Activated B cell treated with CpG ODN at 0.5 μM for 24 hours (primary cell): ENCODE results near the gene MVD. TPM values are rescaled to one million over a fixed set of nuclear protein-coding genes. Genes with fewer than 3 reads are reported as not detected.

ENCODE experiments used
- ATAC-seq: fragments of 200-7000 bp; cut with Tn5 transposase; one replicate; pipeline ENCODE4 v1.10.0; 2021; ENCODE audit warnings: low read depth, mild to moderate bottlenecking, moderate library complexity
- CTCF ChIA-PET: fragments of 350-600 bp; sonication (Branson Sonifier 250); formaldehyde crosslinking; loops from one replicate; lab custom pipeline; 2021; ENCODE audit warnings: antibody characterized with exemption; lab: Charles Lee
- POLR2A ChIA-PET: fragments of 350-600 bp; sonication (Branson Sonifier 250); formaldehyde crosslinking; loops from one replicate; lab custom pipeline; 2021; ENCODE audit warnings: antibody characterized with exemption; lab: Charles Lee
- DNase-seq: peaks from one replicate; pipeline ENCODE4 v3.0.0; 2022
- H3K27ac Mint-ChIP-seq: one replicate; pipeline ENCODE4 v1.8.0; 2020; ENCODE audit warnings: mixed read lengths
- H3K27me3 Mint-ChIP-seq: one replicate; pipeline ENCODE4 v1.8.0; 2021; ENCODE audit warnings: mixed read lengths
- H3K36me3 Mint-ChIP-seq: one replicate; pipeline ENCODE4 v1.8.0; 2021; ENCODE audit warnings: low read depth, mixed read lengths
- H3K4me1 Mint-ChIP-seq: one replicate; pipeline ENCODE4 v1.8.0; 2021; ENCODE audit warnings: mixed read lengths
- H3K4me3 Mint-ChIP-seq: one replicate; pipeline ENCODE4 v1.8.0; 2020; ENCODE audit warnings: mild to moderate bottlenecking, mixed read lengths
- H3K9me3 Mint-ChIP-seq: one replicate; pipeline ENCODE4 v1.8.0; 2020; ENCODE audit warnings: mixed read lengths
- CTCF ChIP-seq: fragments of 200-600 bp; IDR thresholded peaks from one replicate; pipeline ENCODE4 v1.8.0; 2022; ENCODE audit warnings: antibody characterized with exemption, mild to moderate bottlenecking
- intact Hi-C: fragments of 100-400 bp; cut with micrococcal nuclease; formaldehyde crosslinking; loops from one replicate; pipeline ENCODE4 v1.15.1; 2024
- total RNA-seq: library from RNA; stranded (reverse); gene quantifications from 2 replicates; pipeline ENCODE4 v1.2.3, GENCODE V29; 2022

MVD gene
- total RNA-seq, 1 donor from 2014 or later: 140 TPM

- peaks cover 80% of the 10 kb centered on the region for H3K36me3 Mint-ChIP-seq
- H3K4me1 Mint-ChIP-seq: no peaks in the 10 kb centered on the region
- no peaks in the 10 kb centered on the region for H3K9me3 Mint-ChIP-seq
- no peak for TF ChIP-seq CTCF
- ChIA-PET POLR2A (no interaction called here), CTCF (no interaction called here)
- ATAC-seq: no peak
- no peak overlapping the region for H3K4me3 Mint-ChIP-seq
- H3K27me3 Mint-ChIP-seq: no peaks in the 10 kb centered on the region
- H3K27ac Mint-ChIP-seq: no peak overlapping the region
- DNase-seq: no peak
- intact Hi-C loops: no loop called here
These were observed 47.9 kb downstream of the MVD start for GRCh38 chr16:88614818-88615580.

- Mint-ChIP-seq H3K4me3 (no peak overlapping the region), H3K27me3 (no peaks in the 10 kb centered on the region), H3K9me3 (no peaks in the 10 kb centered on the region), H3K27ac (no peak overlapping the region), H3K36me3 (peaks cover 79% of the 10 kb centered on the region), H3K4me1 (no peaks in the 10 kb centered on the region)
- TF ChIP-seq CTCF: no peak
- ATAC-seq: no peak
- POLR2A ChIA-PET: no interaction called here
- CTCF ChIA-PET: no interaction called here
- DNase-seq: no peak
- intact Hi-C loops: no loop called here
These were observed 48.7 kb downstream of the MVD start for GRCh38 chr16:88613911-88614817.

- Mint-ChIP-seq H3K27ac (no peak overlapping the region), H3K9me3 (no peaks in the 10 kb centered on the region), H3K4me3 (no peak overlapping the region), H3K4me1 (peaks cover 6% of the 10 kb centered on the region), H3K36me3 (peaks cover 75% of the 10 kb centered on the region), H3K27me3 (no peaks in the 10 kb centered on the region)
- POLR2A ChIA-PET: no interaction called here
- CTCF ChIA-PET: no interaction called here
- DNase-seq (no peak), ATAC-seq (no peak)
- intact Hi-C loops: no loop called here
- TF ChIP-seq CTCF: no peak
These were observed 49.6 kb downstream of the MVD start for GRCh38 chr16:88613293-88613692.

GRCh38 chr16:88610909-88611812, 51.7 kb downstream of the MVD start:
- ChIA-PET CTCF (no interaction called here), POLR2A (no interaction called here)
- ATAC-seq (no peak), DNase-seq (no peak)
- H3K9me3 Mint-ChIP-seq: no peaks in the 10 kb centered on the region
- intact Hi-C loops: no loop called here
- TF ChIP-seq CTCF: no peak
- no peaks in the 10 kb centered on the region for H3K27me3 Mint-ChIP-seq
- H3K27ac Mint-ChIP-seq: no peak overlapping the region
- H3K4me3 Mint-ChIP-seq: no peak overlapping the region
- peaks cover 18% of the 10 kb centered on the region for H3K4me1 Mint-ChIP-seq
- peaks cover 77% of the 10 kb centered on the region for H3K36me3 Mint-ChIP-seq
